CD14-positive monocyte (primary cell): ENCODE data around the gene ADD2. TPM values are rescaled to one million over a fixed set of nuclear protein-coding genes. Genes with fewer than 3 reads are reported as not detected.

ENCODE experiments used
- DNase-seq, 3 donors: peaks; one replicate each; pipeline ENCODE4 v3.0.0-alpha.2; 2011 to 2022
- H2AFZ ChIP-seq: 2 replicates; pipeline ENCODE4 v1.6.0; 2012; ENCODE audit warnings: mild to moderate bottlenecking, low read depth, low read length, inconsistent platforms; ENCODE audit not compliant: insufficient read depth, poor library complexity, severe bottlenecking
- H3K27ac ChIP-seq, 2 donors: 1 replicate in 1 of 2; 2 replicates in 1 of 2; pipeline ENCODE4 v1.5.1; 2012 to 2013; ENCODE audit warnings: low read length in 2 of 2, control low read depth in 1 of 2, inconsistent platforms in 1 of 2, low read depth in 1 of 2, mild to moderate bottlenecking in 1 of 2
- H3K27me3 ChIP-seq, 2 donors: one replicate each; pipeline versions ENCODE4 v1.6.0 to v1.6.1; 2011 to 2013; ENCODE audit warnings: low read length in 2 of 2; ENCODE audit not compliant: control insufficient read depth in 2 of 2, insufficient read depth in 2 of 2
- H3K36me3 ChIP-seq, 2 donors: replicated peaks in 1 of 2; 1 replicate in 1 of 2; 2 replicates in 1 of 2; pipeline versions ENCODE4 v1.5.1 to v1.6.1; 2012 to 2013; ENCODE audit warnings: low read length in 2 of 2, control low read depth in 1 of 2, inconsistent platforms in 1 of 2, mild to moderate bottlenecking in 1 of 2; ENCODE audit not compliant: insufficient read depth in 2 of 2, control insufficient read depth in 1 of 2
- H3K4me1 ChIP-seq, 2 donors: 1 replicate in 1 of 2; 2 replicates in 1 of 2; pipeline versions ENCODE4 v1.5.1 to v1.6.1; 2012 to 2013; ENCODE audit warnings: low read length in 2 of 2, control low read depth in 1 of 2, inconsistent platforms in 1 of 2, mild to moderate bottlenecking in 1 of 2, moderate library complexity in 1 of 2; ENCODE audit not compliant: insufficient read depth in 2 of 2, control insufficient read depth in 1 of 2
- H3K4me2 ChIP-seq: replicated peaks from 2 replicates; pipeline ENCODE3; 2012; ENCODE audit warnings: low read length, moderate library complexity, mild to moderate bottlenecking; ENCODE audit not compliant: poor library complexity, severe bottlenecking; ENCODE audit errors: extremely low read depth
- H3K4me3 ChIP-seq, 3 experiments: fragments of 200-600 bp in 1 of 3; sonication (generic) in 1 of 3; replicated peaks in 1 of 3; 1 replicate in 2 of 3; 2 replicates in 1 of 3; pipeline ENCODE4 v1.5.1; 2011 to 2013; ENCODE audit warnings: low read length in 3 of 3, mild to moderate bottlenecking in 3 of 3, control low read depth in 2 of 3, low read depth in 2 of 3, inconsistent platforms in 1 of 3, moderate library complexity in 1 of 3
- H3K79me2 ChIP-seq: 2 replicates; pipeline ENCODE4 v1.6.0; 2012; ENCODE audit warnings: mild to moderate bottlenecking, control low read depth, inconsistent platforms, low read length, moderate library complexity; ENCODE audit not compliant: insufficient read depth
- H3K9ac ChIP-seq: 2 replicates; pipeline ENCODE4 v1.6.0; 2017; ENCODE audit warnings: low read length, mild to moderate bottlenecking; ENCODE audit not compliant: insufficient read depth, poor library complexity, severe bottlenecking
- H3K9me3 ChIP-seq, 2 donors: replicated peaks in 1 of 2; 1 replicate in 1 of 2; 2 replicates in 1 of 2; pipeline versions ENCODE4 v1.5.1 to v1.6.1; 2012 to 2013; ENCODE audit warnings: low read length in 2 of 2, control low read depth in 1 of 2; ENCODE audit not compliant: control insufficient read depth in 1 of 2, insufficient read depth in 1 of 2
- H4K20me1 ChIP-seq: 2 replicates; pipeline ENCODE4 v1.6.0; 2012; ENCODE audit warnings: mild to moderate bottlenecking, low read length, control low read depth, moderate library complexity; ENCODE audit not compliant: insufficient read depth
- H3K27ac Mint-ChIP-seq, 7 donors: one replicate each; pipeline ENCODE4 v1.8.0; 2020; ENCODE audit warnings: mild to moderate bottlenecking in 7 of 7, mixed read lengths in 7 of 7, moderate library complexity in 6 of 7, inconsistent platforms in 2 of 7
- H3K27me3 Mint-ChIP-seq, 3 donors: one replicate each; pipeline ENCODE4 v1.8.0; 2021 to 2022; ENCODE audit warnings: low read depth in 3 of 3, mild to moderate bottlenecking in 3 of 3, mixed read lengths in 3 of 3, moderate library complexity in 3 of 3, inconsistent platforms in 1 of 3
- H3K36me3 Mint-ChIP-seq, 2 donors: one replicate each; pipeline ENCODE4 v1.8.0; 2020; ENCODE audit warnings: mixed read lengths in 2 of 2, inconsistent platforms in 1 of 2, mild to moderate bottlenecking in 1 of 2
- H3K4me1 Mint-ChIP-seq: one replicate; pipeline ENCODE4 v1.8.0; 2020; ENCODE audit warnings: mild to moderate bottlenecking, mixed read lengths
- H3K4me3 Mint-ChIP-seq, 2 donors: one replicate each; pipeline ENCODE4 v1.8.0; 2020; ENCODE audit warnings: mild to moderate bottlenecking in 2 of 2, mixed read lengths in 2 of 2, moderate library complexity in 1 of 2
- H3K9me3 Mint-ChIP-seq, 7 donors: one replicate each; pipeline ENCODE4 v1.8.0; 2020 to 2022; ENCODE audit warnings: mixed read lengths in 7 of 7, mild to moderate bottlenecking in 6 of 7, moderate library complexity in 6 of 7, inconsistent platforms in 2 of 7
- WGBS: methylation state at CpG from one replicate; pipeline ENCODE4 v1.1.5; 2013; ENCODE audit warnings: missing lambda C conversion rate; ENCODE audit not compliant: insufficient coverage; 5-methylcytosine and 5-hydroxymethylcytosine counted together
- intact Hi-C, 2 donors: fragments of 100-400 bp; cut with micrococcal nuclease; formaldehyde crosslinking; loops; one replicate each; pipeline versions ENCODE4 v1.15.0 to v1.15.1; 2023
- polyA plus RNA-seq, 3 donors: library from polyadenylated mRNA; depleted of rRNA in 1 of 3; unstranded in 2 of 3; stranded (reverse) in 1 of 3; fragments of 300-500 nt in 2 of 3; fragments of >200 nt in 1 of 3; fragmentation: Illumina TruSeq in 2 of 3; gene quantifications; 1 replicate in 2 of 3; 2 replicates in 1 of 3; pipeline ENCODE4 v1.2.3, GENCODE V29; 2012 to 2021
- TF ChIP-seq, protein P1 (sequence below): fragments of 200-600 bp; IDR thresholded peaks from one replicate; pipeline ENCODE4 v1.8.0; 2022; ENCODE audit warnings: antibody characterized with exemption, mild to moderate bottlenecking

The ADD2 gene
- polyA plus RNA-seq, 3 donors, result 0.18 to 0.56 (median 0.26) TPM

DNA sequence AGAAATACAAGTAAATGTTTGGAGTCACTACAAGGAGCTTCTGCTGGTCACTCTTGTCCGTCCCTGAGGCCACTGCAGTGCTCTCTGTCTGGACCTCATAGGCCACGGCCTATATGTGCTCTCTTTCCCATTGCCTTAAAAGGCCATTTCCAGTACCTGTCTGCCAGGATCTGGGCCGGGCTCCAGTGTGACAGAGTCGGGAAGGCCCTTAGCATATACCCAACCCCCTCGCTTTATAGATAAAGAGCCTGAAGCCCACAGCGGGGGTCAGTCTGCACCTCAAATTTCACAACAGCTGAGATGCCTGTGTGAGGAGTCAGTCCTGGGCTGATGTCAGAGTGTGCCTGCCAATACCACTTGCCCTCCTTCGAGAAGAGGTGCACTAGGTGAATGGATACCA, 39.9 kb downstream of the ADD2 start:
- intact Hi-C loops, result no loop called here
- no peaks in the 10 kb centered on the region for H3K9me3 ChIP-seq
- H3K4me1 ChIP-seq, result no peaks in the 10 kb centered on the region
- H3K4me2 ChIP-seq, result no peak overlapping the region
- Mint-ChIP-seq H3K27me3 (peaks cover 9 to 13% (median 9%) of the 10 kb centered on the region in 3 donors), H3K9me3 (peaks cover 0 to 2% (median 0%) of the 10 kb centered on the region in 7 donors), H3K4me3 (no peak overlapping the region), H3K27ac (no peak overlapping the region), H3K36me3 (no peaks in the 10 kb centered on the region), H3K4me1 (no peaks in the 10 kb centered on the region)
- H3K27ac ChIP-seq, result no peak overlapping the region
- TF ChIP-seq, protein P1, sequence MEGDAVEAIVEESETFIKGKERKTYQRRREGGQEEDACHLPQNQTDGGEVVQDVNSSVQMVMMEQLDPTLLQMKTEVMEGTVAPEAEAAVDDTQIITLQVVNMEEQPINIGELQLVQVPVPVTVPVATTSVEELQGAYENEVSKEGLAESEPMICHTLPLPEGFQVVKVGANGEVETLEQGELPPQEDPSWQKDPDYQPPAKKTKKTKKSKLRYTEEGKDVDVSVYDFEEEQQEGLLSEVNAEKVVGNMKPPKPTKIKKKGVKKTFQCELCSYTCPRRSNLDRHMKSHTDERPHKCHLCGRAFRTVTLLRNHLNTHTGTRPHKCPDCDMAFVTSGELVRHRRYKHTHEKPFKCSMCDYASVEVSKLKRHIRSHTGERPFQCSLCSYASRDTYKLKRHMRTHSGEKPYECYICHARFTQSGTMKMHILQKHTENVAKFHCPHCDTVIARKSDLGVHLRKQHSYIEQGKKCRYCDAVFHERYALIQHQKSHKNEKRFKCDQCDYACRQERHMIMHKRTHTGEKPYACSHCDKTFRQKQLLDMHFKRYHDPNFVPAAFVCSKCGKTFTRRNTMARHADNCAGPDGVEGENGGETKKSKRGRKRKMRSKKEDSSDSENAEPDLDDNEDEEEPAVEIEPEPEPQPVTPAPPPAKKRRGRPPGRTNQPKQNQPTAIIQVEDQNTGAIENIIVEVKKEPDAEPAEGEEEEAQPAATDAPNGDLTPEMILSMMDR, result no peak
- H3K79me2 ChIP-seq, result no peaks in the 10 kb centered on the region
- no peaks in the 10 kb centered on the region for H4K20me1 ChIP-seq
- H2AFZ ChIP-seq, result no peak overlapping the region
- 100% methylated on average over 2 of the region's 7 CpGs for WGBS
- H3K9ac ChIP-seq, result no peak overlapping the region
- DNase-seq, result no peak
- no peaks in the 10 kb centered on the region for H3K27me3 ChIP-seq
- no peak overlapping the region for H3K4me3 ChIP-seq
- H3K36me3 ChIP-seq, result no peaks in the 10 kb centered on the region

DNA sequence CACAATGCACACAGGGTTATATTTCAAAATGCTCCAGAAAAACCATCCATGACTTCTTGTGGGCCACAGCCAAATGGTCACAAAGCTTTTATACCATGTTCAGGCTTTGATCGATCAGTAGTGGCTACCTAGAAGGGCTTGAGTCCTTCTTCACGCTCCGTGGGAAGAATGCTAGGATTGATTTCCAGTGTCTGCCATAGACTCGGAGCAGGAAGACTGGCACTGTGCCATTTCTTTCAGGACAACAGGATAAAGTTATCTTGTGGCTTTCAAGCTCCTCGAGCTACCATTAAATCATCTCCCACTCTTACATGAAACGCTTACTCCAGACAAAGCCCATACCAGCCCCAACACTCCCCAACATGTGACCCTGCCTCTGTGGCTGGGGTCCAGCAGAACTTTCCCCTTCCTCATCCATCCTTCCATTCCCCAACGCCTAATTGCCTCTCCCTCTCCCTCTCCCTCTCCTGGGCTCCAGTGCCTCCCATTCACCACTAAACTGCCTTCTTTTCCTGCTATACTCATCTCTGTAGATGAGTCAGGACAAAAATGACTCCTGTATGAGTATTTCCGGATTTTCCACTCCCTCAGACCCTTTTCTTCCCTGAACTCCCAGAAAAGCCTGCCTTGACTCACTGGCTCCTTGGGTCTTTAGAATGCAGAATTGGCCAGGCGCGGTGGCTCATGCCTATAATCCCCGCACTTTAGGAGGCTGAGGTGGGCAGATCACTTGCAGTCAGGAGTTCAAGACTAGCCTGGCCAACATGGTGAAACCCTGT, 40.9 kb downstream of the ADD2 start:
- DNase-seq, result no peak
- Histone ChIP-seq H3K4me2 (no peak overlapping the region), H3K27ac (no peak overlapping the region), H3K27me3 (no peaks in the 10 kb centered on the region), H3K9me3 (no peaks in the 10 kb centered on the region), H3K36me3 (no peaks in the 10 kb centered on the region), H2AFZ (no peak overlapping the region), H4K20me1 (no peaks in the 10 kb centered on the region), H3K9ac (no peak overlapping the region), H3K4me1 (no peaks in the 10 kb centered on the region), H3K4me3 (no peak overlapping the region), H3K79me2 (no peaks in the 10 kb centered on the region)
- TF ChIP-seq, protein P1, result no peak
- Mint-ChIP-seq H3K4me3 (no peak overlapping the region), H3K36me3 (no peaks in the 10 kb centered on the region), H3K27ac (peak overlapping the region in 1 of 7 donors; percentile 8), H3K27me3 (peaks cover 4 to 7% (median 4%) of the 10 kb centered on the region in 3 donors), H3K9me3 (peaks cover 0 to 2% (median 0%) of the 10 kb centered on the region in 7 donors), H3K4me1 (no peaks in the 10 kb centered on the region)
- intact Hi-C loops, result no loop called here
- 97% methylated on average over 10 of the region's 11 CpGs for WGBS
